SW480 (cell line): ENCODE data around the gene FAS.
A peak's percentile ranks its signal among the peaks of the same experiment; 100 is the strongest.

Source experiments
- DNase-seq: peaks from one replicate; pipeline ENCODE4 v3.0.0-alpha.2; 2016; ENCODE audit warnings: low spot score

Gene FAS

GRCh38 chr10:88990384-88991160 is at the start of gene FAS:
FAS (plus strand) TSS chr10:88990798; CDS start chr10:88990877, 79 bp downstream.
- peak; percentile 83 for DNase-seq

- DNase-seq = no peak
These were observed 49.6 kb upstream of the FAS start for GRCh38 chr10:88941026-88941425.

- DNase-seq = no peak
These were observed 46.8 kb upstream of the FAS start for GRCh38 chr10:88943778-88944177.

DNA sequence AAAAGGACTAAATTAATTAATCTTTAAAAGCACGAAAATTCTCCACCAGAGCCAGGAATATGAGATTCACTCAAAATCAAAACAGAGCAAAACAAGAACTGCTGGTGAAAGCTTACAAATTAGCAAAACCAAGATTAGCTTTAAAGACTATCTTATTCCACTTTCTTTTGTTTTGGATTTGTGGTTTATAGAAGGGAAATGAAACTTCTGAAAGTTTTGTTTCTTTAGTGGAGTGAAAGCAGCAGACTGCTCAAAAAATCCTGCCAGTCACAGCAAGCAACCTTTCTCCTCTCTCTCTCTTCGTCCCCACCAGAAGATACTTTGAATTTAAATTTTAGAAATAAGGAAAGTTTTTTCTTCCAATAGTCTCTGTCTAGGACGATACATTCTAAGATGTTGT is 45.8 kb upstream of the FAS start:
- no peak for DNase-seq

DNA sequence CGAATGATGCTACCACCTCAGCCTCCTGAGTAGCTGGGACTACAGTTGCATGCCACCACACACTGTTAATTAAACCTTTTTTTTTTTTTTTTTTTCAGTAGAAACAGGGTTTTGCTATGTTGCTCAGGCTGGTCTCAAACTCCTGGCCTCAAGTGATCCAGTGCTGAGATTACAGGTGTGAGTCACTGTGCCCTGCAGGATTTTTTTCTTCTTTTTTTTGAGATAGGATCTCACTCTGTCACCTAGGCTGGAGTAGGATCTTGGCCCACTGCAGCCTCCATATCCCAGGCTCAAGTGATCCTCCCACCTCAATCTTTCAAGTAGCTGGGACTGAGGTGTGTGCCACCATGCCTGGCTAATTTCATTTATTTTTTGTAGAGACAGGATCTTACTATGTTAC is 44.4 kb upstream of the FAS start:
- DNase-seq = no peak

GRCh38 chr10:88946965-88947590 is 43.5 kb upstream of the FAS start:
- DNase-seq = no peak

DNA sequence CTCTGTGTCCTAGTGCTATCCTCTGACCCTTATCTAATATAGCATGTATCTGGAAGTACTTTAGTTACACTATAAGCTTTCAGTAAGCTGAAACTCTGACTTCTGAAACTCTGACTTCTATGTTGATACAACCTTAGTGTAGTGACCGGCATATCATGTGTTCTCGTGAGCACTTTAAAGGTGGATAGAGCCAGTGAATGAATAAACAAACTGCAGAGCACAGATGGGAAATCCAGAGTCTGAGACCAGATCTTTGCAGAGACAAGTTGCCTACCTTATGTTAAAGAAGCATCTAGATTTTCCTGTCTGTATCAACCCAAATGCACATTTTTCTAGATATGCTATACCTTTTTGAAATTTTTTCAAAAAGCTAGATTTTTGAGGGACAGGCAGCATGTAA is 41.5 kb upstream of the FAS start:
- DNase-seq = no peak

GRCh38 chr10:88949912-88950837 is 40.4 kb upstream of the FAS start:
- no peak for DNase-seq

- no peak for DNase-seq
These were observed 37.9 kb upstream of the FAS start, which contains the start of gene ACTA2 for GRCh38 chr10:88952647-88953111. ACTA2 (minus strand) TSS chr10:88952773; CDS start chr10:88948930, 3,843 bp downstream.

DNA sequence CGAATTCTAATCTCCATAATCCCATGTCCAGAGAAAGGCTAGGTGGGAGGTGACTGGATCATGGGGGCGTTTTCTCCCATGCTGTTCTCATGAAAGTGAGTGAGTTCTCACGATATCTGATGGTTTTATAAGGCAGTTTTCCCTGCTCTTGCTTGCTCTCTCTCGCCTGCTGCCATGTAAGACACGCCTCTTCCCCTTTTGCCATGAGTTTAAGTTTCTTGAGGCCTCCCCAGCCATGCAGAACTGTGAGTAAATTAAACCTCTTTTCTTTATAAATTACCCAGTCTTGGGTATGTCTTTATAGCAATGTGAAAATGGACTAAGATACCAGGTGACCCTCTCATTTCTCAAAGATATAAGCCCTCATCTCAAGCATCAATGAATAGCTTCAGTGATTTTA is 36.9 kb upstream of the FAS start:
- DNase-seq = no peak

- DNase-seq = no peak
These were observed 36.0 kb upstream of the FAS start for GRCh38 chr10:88954458-88955083.

GRCh38 chr10:88957381-88957780 is 33.2 kb upstream of the FAS start:
- no peak for DNase-seq

GRCh38 chr10:88958721-88959120 is 31.9 kb upstream of the FAS start:
- no peak for DNase-seq

DNA sequence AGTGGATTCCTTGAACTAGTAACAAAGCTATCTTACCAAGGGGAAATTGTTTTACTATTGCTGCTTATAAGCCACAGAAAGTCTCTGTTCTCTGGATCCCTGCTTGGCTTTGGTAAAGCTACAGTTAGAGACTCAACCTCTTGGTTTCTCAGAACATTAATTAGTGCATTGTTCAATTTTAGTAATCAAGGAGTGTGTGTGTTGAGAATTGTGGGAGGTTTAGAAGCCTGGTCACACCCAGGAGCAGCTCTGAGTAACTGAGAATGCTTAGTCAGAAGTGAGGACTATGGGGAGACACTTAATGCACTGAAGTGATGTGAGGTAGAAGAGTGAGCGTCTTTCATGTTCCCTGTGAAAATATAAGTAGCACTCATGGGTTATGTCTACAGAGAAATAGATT is 29.8 kb upstream of the FAS start:
- no peak for DNase-seq

DNA sequence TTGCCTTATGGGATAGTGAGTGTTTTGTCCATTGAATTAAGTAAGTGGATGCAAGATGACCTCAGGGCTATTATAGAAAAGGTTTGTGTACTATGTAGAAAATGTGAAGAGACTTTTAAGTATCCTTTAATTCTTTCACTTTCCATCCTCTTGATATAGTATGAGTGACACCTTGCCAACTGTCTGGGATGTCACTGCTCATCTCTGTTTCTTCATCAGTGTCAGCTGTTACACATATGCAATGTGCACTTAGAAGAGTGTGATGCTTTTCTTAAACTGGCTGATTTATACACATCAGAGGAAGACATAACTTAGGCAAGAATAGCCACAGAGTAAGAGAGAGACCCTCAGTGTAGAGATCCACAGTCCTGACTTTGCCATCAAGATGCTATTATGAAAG is 29.3 kb upstream of the FAS start:
- no peak for DNase-seq

GRCh38 chr10:88962336-88962735 is 28.3 kb upstream of the FAS start:
- no peak for DNase-seq

- no peak for DNase-seq
These were observed 27.3 kb upstream of the FAS start for GRCh38 chr10:88963318-88963717.

- DNase-seq = no peak
These were observed 26.2 kb upstream of the FAS start for GRCh38 chr10:88964360-88964759.

DNA sequence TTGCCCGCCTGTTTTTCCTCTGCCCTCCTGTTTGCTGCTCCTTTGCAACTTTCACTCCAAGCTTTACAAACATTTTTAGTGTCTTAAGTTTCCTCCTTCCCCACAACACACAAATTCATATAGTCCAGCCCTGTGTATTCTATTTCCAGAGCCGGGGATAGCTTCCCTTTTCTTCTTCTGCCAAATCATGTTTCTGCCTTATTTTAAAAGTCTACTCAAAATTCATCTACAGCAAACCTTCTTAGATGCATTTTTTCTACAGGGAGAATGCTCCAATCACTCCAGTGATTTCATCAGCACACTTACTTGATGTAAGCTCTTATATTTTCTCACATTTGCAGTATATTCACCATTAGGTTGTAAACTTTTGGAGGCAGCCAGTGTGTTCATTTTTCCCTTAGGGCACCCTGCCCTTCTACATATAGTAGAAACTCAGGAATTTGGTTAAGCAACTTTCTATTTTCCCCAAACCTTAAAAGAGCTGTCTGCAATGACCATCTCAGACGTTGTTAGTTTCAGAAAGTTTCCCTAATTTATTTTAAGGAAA is 25.7 kb upstream of the FAS start:
- DNase-seq = no peak

DNA sequence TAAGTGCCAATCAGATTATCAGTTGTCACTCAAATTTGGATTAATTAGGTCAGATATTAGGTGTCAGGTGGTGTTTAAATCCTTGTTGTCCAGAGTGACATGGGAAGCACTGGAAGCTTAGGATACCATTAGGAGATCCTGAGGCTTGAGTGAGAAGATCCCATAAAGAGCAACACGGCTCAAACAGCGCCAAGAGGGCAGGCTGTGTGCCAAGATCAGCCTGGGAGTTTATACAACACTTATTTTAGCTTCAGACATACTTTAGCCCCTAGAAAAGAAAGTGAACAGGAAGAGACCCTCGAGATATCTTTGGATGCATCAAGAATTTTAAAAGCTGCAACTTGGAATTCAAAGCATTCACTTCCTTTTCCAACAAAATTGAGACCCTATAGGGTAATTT is 23.8 kb upstream of the FAS start:
- DNase-seq = no peak

DNA sequence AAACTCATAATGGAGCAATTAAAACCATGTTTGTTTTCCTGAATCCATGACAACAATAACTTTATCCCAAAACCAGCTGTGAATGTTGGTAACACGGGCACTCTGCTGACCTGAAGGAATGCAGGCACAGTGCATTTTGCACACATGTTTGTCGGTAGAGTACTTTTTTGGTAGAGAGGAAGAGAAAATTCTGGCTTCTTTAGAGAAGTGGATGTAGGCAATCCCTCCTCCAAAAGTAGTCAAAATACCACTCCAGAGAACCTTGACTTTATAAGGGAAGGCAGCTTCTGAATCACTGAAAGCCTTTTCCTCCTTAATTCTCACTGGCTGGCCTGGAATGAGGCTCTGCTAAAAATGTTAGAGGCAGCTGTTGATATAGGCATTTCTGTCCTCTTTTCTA is 22.2 kb upstream of the FAS start:
- no peak for DNase-seq
